A204.1 (cell line): Measurements from ENCODE around the gene PLCL1.

ENCODE experiments used
- FAIRE-seq: peaks from 2 replicates; lab custom pipeline; 2012; peaks lifted over from hg19 to GRCh38; lab: Jason Lieb, UNC

Gene PLCL1

DNA sequence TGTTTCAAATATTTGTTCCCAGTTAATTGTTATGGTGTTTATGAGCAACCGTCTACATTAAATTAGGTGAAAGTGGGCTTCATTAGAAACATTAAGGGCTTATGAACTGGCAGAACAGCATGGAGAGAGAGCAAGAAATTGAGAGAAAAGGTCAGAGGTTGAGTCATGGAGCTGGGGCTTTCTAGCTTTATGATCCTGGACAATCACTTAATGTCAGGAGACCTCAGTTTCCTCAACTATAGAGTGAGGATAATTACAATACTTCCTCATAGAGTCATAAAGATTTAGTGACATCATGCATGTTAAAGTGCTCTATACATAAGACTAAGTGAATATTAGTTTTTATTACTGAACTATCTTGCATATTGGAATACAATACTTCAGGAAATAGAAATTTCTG is 83.9 kb downstream of the PLCL1 start:
- FAIRE-seq, result no peak

GRCh38 chr2:197889041-197889440 is 84.6 kb downstream of the PLCL1 start:
- no peak for FAIRE-seq

DNA sequence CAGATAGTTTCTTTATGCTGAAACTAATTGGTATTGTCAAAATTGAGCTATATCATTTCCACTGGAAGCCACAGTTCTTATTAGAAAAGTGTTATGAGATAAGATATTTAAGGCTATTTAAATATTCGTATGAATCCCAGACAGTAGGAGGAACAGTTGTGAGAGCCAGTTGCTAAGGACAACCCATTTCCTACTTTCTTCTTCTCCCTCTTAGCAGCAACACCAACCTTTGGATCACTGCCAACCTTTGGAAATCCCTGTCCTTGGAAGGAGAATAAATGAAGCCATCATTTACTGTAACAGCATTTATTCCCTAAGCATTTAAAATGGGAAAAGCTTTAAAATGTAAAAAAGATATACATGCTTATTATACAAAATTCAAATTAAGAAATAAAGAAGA is 85.8 kb downstream of the PLCL1 start:
- no peak for FAIRE-seq

DNA sequence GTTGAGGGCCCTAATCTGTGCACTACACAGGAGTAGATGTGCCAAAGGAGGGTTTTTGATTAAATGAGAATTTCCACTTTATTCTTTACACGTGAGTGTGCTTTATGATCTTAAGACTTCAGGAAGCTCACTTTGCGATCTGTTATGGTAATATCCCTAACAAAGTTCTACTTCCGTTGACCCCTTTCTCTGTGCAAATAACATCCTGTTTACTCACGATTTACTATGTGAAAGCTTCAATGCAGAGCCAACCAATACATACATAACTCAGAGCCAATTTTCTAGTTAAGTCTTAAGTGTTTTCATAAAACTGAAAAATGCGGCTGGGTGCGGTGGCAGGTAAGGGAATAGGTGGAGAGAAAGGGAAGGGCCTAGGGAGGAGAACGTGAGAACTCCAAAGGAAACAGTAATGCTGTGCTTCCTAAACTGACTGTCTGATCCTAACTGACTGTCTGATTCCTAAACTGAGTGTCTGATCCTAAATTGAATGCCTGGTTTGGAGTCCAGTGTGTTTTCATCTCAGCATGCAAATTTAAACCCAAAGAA is 87.6 kb downstream of the PLCL1 start:
- FAIRE-seq, result no peak

- no peak for FAIRE-seq
Observed at GRCh38 chr2:197893403-197894177, 89.2 kb downstream of the PLCL1 start.

DNA sequence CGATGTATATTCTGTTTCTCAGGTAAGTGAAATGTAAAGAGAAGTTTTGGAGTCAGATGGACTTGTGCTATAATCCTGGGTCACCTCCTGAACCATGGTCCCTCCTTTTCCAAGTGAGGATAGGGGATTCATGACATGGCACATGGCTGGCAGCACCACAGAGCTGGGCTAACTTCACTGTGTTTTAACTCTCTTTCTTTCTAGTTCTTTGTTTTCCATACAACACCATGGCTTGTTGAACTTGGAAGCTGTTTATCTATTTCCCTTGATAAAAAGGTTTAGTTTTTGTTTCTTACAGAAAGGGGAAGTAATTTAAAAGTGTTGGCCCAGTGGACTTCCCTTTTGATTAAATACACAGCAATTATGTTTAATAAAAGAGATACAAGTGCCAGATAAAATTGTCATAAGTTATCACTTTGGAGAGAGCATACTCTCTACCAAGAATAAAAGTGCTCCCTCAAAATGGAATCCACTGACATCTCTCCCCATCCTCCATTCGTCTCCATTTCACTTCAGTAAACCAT is 90.4 kb downstream of the PLCL1 start:
- FAIRE-seq, result no peak

DNA sequence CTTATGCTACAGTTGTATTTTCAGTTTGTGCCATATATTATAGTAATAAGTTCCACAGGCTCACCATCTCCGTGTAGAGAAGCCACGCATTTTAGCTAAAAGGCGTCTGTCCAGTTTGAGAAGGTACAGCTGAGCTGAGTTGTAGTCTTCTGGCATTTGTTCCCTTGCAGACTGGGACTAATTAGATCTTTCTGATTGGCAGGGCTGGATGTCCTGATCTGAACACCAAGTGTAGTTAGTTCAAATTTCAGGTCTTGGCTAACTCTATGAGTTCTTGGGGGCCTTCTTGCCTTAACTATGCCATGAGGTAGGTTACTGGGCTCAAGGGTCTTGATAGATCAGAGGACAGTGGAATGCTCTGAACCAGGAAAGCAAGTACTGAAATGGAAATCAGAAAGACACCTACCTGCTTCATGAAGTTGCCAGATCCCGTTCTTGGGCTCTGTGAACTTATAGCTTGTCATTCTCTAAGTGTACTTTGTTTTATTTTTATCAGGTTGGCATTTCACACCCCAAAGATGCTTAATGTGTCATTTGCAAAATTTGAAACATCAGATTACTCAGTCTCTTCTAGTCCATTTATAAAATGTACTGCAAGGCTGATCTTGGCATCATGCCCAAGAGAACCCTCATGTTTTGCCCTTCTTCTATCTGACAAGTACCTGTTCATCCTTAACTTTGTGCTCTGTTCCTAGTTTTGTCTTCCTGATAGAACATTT is 93.7 kb downstream of the PLCL1 start:
- FAIRE-seq, result no peak

DNA sequence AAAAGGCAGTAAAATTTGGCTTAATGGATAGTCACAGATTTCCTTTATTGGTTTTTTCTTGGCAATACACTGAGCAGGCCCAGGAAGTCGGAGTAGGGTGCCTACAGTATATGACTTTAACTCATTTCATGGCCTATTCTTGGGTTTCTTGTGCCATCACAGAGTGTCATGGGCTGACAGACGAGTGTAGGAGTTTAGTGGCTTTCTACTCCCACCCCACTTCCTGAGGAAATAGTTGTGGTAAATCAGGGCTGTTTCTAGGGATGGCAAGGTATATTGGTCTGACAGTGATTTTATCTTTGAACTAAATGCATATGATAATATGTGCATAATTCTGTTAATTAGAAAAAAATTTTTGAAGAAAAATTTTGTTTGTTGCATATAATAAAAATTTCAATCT is 100.1 kb downstream of the PLCL1 start:
- FAIRE-seq, result no peak

- no peak for FAIRE-seq
Observed at GRCh38 chr2:197908156-197908555, 103.8 kb downstream of the PLCL1 start.

GRCh38 chr2:197908990-197909776 is 104.8 kb downstream of the PLCL1 start:
- FAIRE-seq, result no peak

- FAIRE-seq, result no peak
Observed at GRCh38 chr2:197911667-197912066, 107.3 kb downstream of the PLCL1 start.

- no peak for FAIRE-seq
Observed at GRCh38 chr2:197913084-197913483, 108.7 kb downstream of the PLCL1 start.

- FAIRE-seq, result no peak
Observed at GRCh38 chr2:197914778-197915177, 110.4 kb downstream of the PLCL1 start.

DNA sequence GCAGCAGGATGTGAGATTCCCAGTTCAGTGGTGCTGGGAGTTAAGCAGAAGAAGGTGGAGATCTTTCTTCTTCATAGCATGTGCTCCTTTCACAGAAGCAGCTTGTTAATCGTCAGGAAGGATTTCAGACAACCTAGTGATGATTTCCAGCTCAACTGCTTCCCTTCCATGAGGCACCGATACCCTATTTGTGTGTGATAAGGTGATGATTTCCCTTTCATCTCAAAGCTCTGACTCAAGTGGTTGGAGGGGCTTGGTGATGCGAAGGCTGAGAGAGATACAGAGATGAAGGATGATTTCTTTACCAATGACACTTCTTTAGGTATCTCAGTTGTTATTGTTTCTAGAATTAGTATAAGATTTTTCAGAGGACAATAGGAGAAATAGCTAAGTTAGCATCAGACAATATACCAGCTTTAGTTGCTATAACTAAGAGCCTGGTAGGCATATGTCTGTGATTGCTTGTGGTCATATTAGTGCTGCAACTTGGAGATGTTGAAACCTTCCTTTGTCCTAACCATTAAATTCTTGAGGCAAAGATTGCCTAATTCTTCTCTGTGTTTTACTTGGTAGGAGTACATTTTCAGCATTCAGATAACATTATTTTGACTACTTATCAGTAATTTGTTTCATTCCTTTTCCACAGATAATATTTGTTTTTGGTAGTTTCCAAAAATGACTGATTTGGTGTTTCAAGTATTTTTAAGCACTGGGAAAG is 111.3 kb downstream of the PLCL1 start:
- no peak for FAIRE-seq

- no peak for FAIRE-seq
Observed at GRCh38 chr2:197919487-197919886, 115.1 kb downstream of the PLCL1 start.

- FAIRE-seq, result no peak
Observed at GRCh38 chr2:197920088-197920487, 115.7 kb downstream of the PLCL1 start.

DNA sequence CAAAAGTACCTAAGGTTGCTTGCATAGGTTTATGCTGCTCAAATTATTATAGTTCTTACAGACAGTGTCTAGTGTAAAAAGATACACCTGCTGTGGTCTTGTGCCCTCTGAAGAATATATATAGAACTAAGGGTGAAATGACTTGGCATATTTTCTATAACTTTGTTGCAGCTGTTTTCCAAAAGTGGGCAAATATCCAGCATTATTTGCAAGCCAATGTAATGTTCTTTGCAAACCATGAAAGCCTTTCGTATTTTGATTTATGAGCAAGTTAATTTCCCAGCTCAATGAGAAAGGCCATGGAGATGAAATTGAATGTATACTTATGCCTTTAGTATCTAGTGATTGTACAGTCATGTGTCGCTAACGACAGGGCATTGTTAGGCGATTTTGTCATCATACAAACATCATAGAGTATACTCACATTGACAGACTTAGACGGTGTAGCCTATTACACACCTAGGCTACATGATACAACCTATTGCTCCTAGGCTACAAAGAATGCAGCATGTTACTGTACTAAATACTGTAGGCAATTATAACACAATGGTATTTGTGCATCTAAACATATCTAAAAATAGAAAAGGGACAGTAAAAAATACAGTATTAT is 116.3 kb downstream of the PLCL1 start:
- no peak for FAIRE-seq

GRCh38 chr2:197924483-197924882 is 120.1 kb downstream of the PLCL1 start:
- FAIRE-seq, result no peak

DNA sequence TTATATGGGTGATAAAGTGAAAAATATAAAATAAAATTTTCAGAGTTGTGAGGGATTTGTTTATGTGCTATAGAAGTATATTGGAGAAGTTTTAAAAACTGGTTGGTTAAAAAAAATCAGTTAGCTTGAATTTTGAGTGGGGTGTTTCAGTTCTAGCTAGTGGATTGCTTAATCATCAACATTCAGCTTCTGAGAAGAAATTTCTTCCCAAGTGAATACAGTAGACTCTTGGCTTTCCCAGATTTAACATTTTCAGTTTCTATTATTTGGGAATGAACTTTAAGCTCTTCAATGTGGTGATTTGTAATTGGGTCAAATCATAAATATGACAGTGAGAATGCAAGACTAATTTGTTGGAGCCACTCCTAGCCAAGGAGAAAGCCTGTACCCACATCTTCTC is 120.8 kb downstream of the PLCL1 start:
- no peak for FAIRE-seq

DNA sequence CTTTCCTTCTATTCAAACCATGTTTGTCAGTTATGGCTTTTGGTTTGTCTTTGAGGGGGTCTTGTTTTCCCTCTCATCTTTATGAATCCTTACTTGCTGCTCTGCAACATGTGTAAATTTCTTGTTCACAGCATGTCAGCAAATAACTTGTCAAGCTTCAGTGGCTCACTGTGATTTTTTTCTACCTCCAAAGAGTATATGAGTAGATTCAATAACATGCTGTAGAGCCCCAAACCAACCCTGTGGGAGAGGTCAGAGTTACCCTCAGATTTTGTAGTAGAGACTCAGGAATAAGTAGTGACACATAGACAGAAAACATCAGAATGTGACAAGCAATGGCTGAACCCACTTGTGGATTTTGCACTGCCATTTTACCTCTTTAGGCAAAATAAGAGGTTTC is 121.6 kb downstream of the PLCL1 start:
- no peak for FAIRE-seq

GRCh38 chr2:197926673-197927072 is 122.3 kb downstream of the PLCL1 start:
- no peak for FAIRE-seq
